NCI-H2107 treated with DMSO at 0.1 percent for 48 hours (cell line): ENCODE measurements around the gene ADCY2.
"Not testable (repeated sequence)": the region's sequence is repeated elsewhere in the genome, so short reads cannot be mapped to it uniquely, and the experiment has no call there.

Experiments used
- DNase-seq: peaks from one replicate; lab custom pipeline; 2025; ENCODE audit not compliant: unreplicated experiment; lab: John Stamatoyannopoulos, UW

ADCY2 gene

DNA sequence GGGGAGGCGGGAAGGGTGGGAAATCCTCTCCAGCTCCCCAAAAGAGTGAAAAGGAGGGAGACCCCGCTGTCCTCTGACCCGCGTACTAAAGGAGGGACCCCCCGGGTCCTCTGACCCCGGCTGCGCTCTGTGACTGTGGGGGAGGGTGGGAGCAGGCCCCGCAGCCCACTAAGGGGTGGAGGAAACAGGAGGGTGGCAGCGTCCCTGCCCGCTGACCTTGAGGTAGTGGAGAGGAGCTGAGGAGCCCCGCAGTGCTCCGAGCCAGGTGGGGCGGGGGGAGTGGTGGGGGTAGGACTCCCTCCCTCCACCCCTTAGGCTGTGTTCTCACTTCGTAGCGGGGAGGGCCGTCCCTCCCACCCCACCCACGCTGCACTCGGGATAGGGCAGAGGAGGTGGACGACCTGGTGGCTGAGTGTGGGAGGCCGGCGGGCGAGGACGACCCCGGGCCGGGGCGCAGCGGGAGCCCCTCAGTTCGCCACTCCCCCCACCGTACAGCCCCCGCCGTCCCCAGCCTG, 449 bp upstream of the ADCY2 start:
- no peak for DNase-seq

- DNase-seq = peak; percentile 66
Observed at GRCh38 chr5:7396713-7397454, 946 bp downstream of the ADCY2 start.

DNA sequence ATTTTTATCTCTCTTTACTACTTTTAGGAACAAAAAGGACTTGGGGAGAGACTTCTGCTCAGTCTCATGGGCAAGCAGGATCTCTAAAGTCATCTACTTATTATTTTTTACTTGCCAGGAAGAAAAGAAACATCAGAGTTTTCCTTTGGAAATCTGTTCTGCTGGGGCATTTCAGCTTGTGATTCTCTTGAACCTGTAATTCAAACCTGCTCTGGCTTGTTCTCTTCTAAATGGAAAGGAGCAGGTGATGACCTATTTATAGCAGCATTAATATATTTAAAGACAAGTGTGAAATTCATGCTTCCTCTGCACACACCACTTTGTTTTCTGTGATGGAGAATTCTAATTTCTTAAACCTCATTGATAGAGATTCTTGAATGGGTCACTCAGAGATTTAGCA, 2.0 kb downstream of the ADCY2 start:
- DNase-seq = peak; percentile 72

DNA sequence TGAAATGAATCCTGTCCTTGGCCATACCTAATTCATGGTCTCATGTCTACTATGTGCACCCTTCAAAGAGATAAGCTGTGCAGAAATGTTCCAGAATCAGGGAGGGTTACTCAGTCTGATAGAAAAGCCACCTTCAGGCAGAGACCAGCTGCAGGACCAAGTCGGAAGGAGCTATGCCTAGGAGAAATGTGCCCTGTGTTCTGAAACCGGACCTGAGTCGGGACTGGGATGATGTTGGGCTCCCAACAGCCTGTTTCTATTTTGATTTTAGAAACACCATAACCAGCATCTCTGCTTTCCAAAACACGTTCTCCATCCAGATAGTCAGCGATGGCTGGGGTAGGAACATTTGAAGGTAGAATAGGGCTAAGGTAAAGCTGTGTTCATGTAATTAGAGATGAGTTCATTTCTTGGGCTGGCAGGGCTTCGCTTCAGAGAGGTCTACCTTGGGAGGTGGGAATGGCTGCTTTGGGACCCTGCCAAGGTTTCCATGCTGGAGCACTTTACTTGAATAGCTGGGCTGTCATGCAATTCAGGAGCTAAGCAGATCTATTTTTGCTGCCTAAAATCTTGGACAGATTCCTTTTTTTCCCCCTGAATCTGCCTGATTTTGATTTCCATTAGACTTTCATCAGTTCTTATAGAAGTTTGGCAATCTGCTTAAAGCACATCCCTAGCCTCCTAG, 2.8 kb downstream of the ADCY2 start:
- DNase-seq = peak; percentile 44

- no peak for DNase-seq
Observed at GRCh38 chr5:7405277-7405676, 9.3 kb downstream of the ADCY2 start.

DNA sequence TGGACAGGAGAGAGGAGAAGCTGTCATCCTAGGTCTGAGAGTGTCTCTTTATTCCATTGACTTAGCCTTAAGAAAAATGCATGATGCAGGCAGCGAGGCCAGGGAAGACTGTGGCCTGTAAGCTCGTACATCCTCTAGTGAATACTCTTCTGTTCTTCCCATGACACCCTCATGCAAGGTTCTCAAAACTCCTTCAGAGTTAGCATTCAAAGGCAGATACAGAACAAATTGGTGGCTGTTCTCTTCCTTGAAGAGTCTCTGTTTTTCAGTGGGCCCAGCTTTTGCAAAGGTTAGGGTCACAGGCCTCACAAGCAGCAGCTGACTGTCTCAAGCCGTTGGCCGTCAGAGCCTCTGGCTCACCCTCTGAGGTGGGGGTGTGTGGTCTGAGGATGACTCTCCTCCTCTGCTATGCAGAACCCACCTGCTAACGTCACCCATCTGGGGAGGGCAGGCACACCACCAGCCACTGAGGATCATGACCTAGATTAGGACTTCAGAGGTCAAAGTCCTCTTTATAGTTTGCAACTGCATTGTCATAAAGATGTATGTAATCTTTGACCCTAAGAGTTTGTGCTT, 15.1 kb downstream of the ADCY2 start:
- DNase-seq = no peak

GRCh38 chr5:7412409-7412808, 16.5 kb downstream of the ADCY2 start:
- peak; percentile 47 for DNase-seq

DNA sequence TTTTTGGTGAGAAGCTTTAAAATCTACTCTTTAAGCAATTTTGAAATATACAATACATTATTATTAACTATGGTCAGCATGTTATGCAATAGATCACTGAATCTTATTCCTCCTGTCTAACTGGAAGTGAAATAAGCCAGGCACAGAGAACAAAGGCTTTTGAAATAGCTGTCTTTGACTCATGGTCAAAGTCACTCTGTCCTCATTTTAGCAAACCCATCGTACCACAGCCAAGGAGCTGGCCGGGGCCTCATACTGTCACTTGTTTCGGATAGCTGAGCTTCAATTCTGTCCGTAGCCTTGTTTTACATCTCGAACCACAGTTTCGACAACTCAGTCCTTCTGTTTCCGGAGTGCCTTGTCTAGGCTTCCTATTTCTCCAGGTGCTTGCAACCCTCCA, 19.2 kb downstream of the ADCY2 start:
- DNase-seq = no peak

- DNase-seq = no peak
Observed at GRCh38 chr5:7415587-7416535, 19.9 kb downstream of the ADCY2 start.

DNA sequence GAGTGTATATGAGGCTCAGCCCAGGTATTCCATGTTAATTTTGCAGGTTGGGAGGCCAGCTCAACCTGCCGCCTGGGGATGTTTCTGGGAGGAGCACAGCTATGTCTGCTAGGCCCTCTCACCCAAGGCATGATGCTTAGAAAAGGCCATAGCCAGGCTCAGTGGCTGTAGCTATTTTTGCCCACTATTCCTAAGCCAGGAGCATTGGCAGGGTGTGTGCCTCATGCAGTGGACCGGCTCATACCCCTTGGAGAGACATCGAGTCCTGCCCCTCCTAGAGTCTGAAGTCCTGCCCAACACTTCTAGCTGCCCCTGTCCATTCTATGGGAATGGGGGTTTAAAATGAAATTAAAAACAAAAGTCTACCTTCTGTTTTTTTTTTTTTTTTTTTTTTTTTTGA, 22.3 kb downstream of the ADCY2 start:
- DNase-seq = no peak

DNA sequence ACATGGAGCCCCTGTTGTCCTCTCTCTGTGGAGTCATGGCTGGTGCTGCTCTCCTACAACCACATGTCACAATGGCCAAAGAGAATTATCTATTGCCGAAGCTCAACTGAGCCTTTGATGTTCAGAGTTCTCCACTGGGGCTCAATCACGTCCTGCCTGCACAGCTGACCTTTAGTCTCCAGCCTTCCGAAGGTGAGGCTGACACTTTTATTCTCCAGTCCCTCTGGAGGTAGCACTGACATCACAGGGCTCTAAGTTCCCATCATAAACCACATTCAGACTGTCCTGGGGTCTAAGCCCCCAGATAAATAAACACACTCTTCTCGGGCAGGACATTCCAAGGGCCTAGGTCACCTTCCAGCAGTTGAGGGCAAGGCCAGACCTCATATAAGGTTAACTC, 23.4 kb downstream of the ADCY2 start:
- DNase-seq = no peak

DNA sequence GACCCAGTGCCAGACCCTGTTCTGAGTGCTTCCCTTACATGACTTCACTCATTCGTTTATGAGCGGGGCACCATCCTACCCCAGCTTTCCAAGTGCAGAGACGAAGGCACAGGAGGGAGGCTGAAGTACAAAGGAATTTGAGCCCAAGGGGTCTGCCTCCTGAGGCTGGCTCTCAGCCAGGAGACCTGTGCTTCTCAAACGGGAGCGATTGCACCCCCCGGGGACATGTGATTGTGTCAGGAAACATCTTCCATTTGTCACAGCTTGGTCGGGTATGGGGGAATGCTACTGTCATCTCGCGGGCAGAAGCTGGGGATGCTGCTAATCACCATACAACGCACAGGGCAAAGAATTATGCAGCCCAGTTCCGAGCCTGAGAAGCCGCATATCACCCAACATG, 23.9 kb downstream of the ADCY2 start:
- no peak for DNase-seq

DNA sequence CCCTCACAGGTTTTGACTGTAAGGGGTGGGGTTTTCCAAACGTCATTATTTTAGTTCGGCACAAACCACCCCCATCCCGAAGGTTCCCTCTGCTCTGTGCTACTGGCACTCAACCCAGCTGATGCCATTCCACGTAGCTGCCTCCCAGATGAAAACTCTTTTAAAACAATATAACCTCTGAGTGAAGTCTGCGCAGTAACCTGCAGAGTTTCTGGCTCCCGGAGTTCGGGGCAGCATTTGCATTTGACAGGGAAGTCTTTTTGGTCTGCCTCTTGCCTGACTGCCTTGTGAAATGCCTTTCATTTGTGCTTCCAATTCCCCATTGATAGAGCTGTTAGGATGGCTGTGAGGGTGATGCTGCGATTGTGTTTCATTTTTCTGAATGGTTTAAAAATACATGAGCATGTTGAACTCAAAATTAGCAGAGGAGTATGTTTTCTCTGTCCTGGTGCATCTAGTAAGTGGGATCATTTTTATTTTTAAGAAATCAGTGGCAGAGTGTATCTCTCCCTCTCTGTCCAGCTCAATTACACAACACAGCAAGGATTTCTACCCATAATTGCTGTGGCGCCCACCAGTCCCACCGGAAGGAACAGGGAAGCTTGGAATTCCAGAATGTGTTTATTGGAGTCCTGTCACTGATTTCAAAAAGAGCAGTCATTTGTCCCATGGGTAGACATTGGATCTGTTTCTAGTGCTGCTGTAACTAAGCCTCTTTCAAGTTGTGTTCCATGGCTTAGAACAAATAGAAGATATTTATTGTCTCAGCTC, 24.8 kb downstream of the ADCY2 start:
- no peak for DNase-seq

DNA sequence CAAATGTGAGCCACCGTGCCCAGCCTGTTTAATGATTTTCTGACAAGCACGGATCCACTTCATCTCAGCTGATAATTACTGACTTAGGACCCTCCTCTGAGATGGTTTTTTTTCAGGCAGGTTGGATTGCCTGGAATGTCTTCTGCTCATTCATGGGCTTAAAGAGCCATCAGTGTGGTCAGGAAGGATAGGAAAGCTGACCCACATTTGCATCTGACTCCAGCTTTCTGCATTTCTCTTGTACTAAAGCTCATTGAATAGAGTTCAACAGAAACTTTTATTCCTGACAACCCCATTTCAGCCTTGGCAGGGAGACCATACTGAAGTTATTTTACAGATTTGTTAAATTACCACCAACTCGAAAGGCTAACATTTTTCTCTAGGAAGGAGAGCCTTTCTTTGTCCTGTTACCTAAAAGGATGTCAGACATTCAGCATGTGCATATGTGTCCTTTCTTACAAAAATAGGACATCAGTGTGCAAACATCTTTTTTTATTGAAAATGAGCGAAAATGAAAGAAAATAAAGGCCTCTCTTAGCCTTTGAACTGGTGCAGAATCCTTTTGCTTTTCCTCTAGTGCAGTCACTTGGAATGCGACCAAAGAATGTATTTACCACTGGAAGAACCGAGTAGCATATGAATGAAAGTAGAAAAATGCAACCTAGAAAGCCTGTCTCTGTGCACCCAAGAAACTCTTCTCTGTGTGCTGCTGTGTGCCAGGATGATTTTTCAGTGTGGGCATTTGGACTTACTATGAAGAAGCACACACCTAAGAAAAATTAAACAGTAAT, 26.6 kb downstream of the ADCY2 start:
- DNase-seq = no peak

DNA sequence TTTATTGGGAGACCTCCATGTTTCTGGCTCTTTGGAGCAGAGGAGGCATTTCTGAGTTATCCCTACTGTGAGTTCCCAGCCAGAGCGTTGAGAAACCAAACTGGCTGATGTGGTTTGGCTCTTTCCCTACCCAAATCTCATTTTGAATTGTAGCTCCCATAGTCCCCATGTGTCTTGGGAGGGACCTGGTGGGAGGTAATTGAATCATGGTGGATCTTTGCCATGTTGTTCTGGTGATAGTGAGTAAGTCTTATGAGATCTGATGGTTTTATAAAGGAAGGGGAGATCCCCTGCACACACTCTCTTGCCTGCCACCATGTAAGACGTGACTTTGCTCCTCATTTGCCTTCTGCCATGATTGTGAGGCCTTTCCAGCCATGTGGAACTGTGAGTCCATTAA, 27.3 kb downstream of the ADCY2 start:
- not testable (repeated sequence) for DNase-seq

GRCh38 chr5:7425830-7426229, 29.9 kb downstream of the ADCY2 start:
- DNase-seq = no peak

- peak; percentile 4 for DNase-seq
Observed at GRCh38 chr5:7426284-7426683, 30.3 kb downstream of the ADCY2 start.

DNA sequence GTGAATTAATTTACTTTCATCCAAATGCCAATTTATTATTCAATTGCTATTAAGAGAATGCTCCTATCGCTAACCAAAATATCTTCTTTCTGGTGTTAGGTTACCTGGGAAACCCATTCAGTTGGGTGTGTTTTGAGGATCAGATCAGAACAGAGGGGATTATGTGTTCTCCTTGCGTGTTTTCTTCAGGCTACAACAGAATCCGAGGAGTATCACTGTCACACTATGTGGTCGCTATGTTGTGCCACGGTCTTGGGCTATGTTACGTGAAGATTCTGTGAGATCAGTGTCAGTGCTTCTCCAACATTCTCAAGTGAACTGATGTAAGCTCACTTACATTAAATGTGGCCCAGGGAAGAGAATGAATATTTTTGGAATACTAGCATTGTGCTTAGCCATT, 39.0 kb downstream of the ADCY2 start:
- no peak for DNase-seq

DNA sequence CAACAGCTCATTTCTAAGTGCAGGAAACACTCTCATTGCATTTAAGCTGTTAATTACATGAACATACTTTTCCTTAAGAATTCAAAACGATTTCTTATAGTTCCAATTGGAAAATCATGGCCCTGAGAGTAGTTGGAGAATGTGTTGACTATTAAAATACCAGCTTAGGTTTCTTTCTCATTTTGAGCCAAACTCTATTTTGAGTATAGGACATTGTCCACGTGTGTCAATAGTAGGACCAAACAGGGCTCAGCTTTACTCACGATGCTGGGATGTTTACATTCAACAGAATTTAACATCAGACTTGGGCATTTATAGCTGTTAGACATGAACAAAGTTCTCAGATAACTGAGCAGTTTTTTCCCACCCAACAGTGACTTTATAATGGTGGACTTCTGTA, 39.6 kb downstream of the ADCY2 start:
- no peak for DNase-seq

GRCh38 chr5:7436521-7436920, 40.6 kb downstream of the ADCY2 start:
- peak; percentile 1 for DNase-seq
